ENCODE results near the gene TTBK1.

- TF ChIP-seq CTCF (IDR thresholded peaks at IDR 0.05; ENCODE audit: low read depth, low read length) (no peak), MYC (IDR thresholded peaks at IDR 0.05; ENCODE audit: low read depth, low read length) (no peak)
Observed at GRCh38 chr6:43299338-43300293, 56.3 kb downstream of the TTBK1 start.
